Measurements from ENCODE around the gene APOC4.
"Not testable (repeated sequence)": the region's sequence is repeated elsewhere in the genome, so short reads cannot be mapped to it uniquely, and the experiment has no call there.

Gene APOC4, protein sequence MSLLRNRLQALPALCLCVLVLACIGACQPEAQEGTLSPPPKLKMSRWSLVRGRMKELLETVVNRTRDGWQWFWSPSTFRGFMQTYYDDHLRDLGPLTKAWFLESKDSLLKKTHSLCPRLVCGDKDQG

GRCh38 chr19:44942067-44942571 is at the start of gene APOC4:
Gene APOC4, plus strand, starts transcription at chr19:44942237. Its CDS starts 41 bp downstream, at chr19:44942278.
- no peak for DNase-seq (ENCODE audit: low spot score)

DNA sequence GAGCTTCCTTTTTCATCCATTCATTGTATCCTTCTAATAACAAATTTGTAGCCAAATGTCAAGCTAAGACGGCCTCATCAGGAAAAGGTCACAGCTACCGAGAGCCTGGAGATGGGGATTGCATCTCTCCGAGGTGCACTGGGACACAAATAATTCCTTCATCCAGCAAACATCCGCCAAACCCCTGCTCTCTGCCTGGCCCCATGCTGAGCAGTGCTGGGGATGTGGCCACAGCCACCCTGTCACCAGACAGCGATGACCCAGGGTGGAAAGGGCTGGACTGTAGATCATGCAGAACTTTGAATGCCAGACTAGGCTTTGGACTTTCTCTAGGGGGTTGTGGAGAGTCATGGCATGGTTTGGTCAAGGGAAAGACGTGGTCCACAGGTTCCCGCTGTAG is 49.1 kb upstream of the APOC4 start:
- DNase-seq (ENCODE audit: low spot score) = no peak

GRCh38 chr19:44893332-44894051 is 48.5 kb upstream of the APOC4 start:
- DNase-seq (ENCODE audit: low spot score) = no peak

DNA sequence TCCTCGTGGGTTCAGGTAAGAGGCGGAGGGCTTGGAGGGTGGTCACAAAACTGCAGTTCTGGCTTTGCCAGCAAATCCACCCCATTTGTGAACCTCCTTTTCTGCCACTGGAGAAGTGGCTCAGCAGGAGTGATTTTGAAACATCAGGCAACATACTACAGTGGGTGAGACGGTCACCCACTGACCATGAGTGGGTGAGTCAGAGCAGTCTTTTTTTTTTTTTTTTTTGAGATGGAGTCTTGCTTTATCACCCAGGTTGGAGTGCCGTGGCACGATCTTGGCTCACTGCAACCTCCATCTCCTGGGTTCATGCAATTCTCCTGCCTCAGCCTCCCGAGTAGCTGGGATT is 48.0 kb upstream of the APOC4 start:
- DNase-seq (ENCODE audit: low spot score) = no peak

GRCh38 chr19:44894946-44895345 is 47.1 kb upstream of the APOC4 start:
- no peak for DNase-seq (ENCODE audit: low spot score)

GRCh38 chr19:44897835-44898234 is 44.2 kb upstream of the APOC4 start:
- DNase-seq (ENCODE audit: low spot score) = no peak

- DNase-seq (ENCODE audit: low spot score) = no peak
Observed at GRCh38 chr19:44900328-44901244, 41.5 kb upstream of the APOC4 start.

- DNase-seq (ENCODE audit: low spot score) = no peak
Observed at GRCh38 chr19:44903216-44903601, 38.8 kb upstream of the APOC4 start.

DNA sequence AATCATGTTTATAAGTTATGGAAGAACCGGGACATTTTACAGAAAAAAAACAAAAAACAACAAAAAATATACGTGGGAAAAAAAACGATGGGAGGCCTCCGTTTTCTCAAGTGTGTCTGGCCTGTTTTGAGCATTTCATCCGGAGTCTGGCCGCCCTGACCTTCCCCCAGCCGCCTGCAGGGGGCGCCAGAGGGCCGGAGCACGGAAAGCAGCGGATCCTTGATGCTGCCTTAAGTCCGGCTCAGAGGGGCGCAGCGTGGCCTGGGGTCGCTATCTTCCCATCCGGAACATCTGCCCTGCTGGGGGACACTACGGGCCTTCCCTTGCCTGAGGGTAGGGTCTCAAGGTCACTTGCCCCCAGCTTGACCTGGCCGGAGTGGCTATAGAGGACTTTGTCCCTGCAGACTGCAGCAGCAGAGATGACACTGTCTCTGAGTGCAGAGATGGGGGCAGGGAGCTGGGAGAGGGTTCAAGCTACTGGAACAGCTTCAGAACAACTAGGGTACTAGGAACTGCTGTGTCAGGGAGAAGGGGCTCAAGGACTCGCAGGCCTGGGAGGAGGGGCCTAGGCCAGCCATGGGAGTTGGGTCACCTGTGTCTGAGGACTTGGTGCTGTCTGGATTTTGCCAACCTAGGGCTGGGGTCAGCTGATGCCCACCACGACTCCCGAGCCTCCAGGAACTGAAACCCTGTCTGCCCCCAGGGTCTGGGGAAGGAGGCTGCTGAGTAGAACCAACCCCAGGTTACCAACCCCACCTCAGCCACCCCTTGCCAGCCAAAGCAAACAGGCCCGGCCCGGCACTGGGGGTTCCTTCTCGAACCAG is 38.2 kb upstream of the APOC4 start:
- DNase-seq (ENCODE audit: low spot score) = peak; percentile 80

- DNase-seq (ENCODE audit: low spot score) = no peak
Observed at GRCh38 chr19:44904426-44904994, 37.5 kb upstream of the APOC4 start.

DNA sequence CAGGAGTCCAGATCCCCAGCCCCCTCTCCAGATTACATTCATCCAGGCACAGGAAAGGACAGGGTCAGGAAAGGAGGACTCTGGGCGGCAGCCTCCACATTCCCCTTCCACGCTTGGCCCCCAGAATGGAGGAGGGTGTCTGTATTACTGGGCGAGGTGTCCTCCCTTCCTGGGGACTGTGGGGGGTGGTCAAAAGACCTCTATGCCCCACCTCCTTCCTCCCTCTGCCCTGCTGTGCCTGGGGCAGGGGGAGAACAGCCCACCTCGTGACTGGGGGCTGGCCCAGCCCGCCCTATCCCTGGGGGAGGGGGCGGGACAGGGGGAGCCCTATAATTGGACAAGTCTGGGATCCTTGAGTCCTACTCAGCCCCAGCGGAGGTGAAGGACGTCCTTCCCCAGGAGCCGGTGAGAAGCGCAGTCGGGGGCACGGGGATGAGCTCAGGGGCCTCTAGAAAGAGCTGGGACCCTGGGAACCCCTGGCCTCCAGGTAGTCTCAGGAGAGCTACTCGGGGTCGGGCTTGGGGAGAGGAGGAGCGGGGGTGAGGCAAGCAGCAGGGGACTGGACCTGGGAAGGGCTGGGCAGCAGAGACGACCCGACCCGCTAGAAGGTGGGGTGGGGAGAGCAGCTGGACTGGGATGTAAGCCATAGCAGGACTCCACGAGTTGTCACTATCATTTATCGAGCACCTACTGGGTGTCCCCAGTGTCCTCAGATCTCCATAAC is 36.4 kb upstream of the APOC4 start, which contains the start of gene APOE:
APOE (plus strand) TSS at position 360 of the 724 bp plus-strand sequence. CDS start 829 bp downstream, outside the sequence.
- DNase-seq (ENCODE audit: low spot score) = no peak

GRCh38 chr19:44907613-44908012 is 34.4 kb upstream of the APOC4 start:
- no peak for DNase-seq (ENCODE audit: low spot score)

DNA sequence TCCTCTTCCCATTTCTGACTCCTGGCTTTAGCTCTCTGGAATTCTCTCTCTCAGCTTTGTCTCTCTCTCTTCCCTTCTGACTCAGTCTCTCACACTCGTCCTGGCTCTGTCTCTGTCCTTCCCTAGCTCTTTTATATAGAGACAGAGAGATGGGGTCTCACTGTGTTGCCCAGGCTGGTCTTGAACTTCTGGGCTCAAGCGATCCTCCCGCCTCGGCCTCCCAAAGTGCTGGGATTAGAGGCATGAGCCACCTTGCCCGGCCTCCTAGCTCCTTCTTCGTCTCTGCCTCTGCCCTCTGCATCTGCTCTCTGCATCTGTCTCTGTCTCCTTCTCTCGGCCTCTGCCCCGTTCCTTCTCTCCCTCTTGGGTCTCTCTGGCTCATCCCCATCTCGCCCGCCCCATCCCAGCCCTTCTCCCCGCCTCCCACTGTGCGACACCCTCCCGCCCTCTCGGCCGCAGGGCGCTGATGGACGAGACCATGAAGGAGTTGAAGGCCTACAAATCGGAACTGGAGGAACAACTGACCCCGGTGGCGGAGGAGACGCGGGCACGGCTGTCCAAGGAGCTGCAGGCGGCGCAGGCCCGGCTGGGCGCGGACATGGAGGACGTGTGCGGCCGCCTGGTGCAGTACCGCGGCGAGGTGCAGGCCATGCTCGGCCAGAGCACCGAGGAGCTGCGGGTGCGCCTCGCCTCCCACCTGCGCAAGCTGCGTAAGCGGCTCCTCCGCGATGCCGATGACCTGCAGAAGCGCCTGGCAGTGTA is 33.8 kb upstream of the APOC4 start:
- no peak for DNase-seq (ENCODE audit: low spot score)

GRCh38 chr19:44908836-44909261 is 33.2 kb upstream of the APOC4 start:
- DNase-seq (ENCODE audit: low spot score) = no peak

- peak; percentile 30 for DNase-seq (ENCODE audit: low spot score)
Observed at GRCh38 chr19:44909775-44910174, 32.3 kb upstream of the APOC4 start.

GRCh38 chr19:44911896-44912295 is 30.1 kb upstream of the APOC4 start:
- DNase-seq (ENCODE audit: low spot score) = not testable (repeated sequence)

- no peak for DNase-seq (ENCODE audit: low spot score)
Observed at GRCh38 chr19:44912854-44913253, 29.2 kb upstream of the APOC4 start.

DNA sequence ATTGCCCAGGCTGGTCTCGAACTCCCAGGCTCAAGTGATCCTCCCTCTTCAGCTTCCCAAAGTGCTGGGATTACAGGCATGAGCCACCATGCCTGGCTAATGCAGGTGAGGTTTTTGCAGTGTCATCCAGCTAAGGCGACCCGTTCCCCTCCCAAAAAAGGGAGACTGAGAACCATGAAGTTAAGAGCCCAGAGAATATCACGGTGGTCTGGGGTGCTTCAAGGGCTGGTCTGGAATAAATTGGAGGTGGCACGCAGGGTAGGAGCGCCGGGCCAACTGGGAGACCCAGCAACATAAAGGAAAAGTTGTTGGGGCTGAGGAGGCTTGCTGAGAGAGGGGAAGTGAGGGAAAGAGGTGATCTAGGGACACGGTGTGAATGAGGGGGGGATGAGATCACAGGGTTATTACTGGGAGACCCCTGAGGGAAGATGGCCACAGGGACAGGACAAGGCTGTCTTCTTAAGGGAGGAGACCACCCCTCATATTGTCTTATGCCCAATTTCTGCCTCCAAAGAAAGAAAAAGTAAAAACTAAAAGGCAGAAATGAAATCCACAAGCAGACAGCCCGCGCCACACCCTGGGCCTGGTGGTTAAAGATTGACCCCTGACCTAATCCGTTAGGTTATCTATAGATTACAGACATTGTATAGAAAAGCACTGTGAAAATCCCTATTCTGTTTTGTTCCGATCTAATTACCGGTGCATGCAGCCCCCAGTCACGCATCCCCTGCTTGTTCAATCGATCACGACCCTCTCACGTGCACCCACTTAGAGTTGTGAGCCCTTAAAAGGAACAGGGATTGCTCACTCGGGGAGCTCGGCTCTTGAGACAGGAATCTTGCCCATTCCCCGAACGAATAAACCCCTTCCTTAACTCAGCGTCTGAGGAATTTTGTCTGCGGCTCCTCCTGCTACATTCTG is 28.3 kb upstream of the APOC4 start:
- peak; percentile 28 for DNase-seq (ENCODE audit: low spot score)

Measured in hematopoietic multipotent progenitor cell treated with erythropoietin and hydrocortisone succinate and interleukin-3 and kit ligand, for 17 days (in vitro differentiated cells).